ENCODE results near the gene THSD7A. TPM values are rescaled to one million over a fixed set of nuclear protein-coding genes. Genes with fewer than 3 reads are reported as not detected.

Gene THSD7A
- total and polyA plus RNA-seq, 10 of the 15 experiments (the other 5 are each of a cell fraction or from before 2014, with no cell fraction given): 0.03 to 0.09 (median 0.03) TPM; not detected in 7

DNA sequence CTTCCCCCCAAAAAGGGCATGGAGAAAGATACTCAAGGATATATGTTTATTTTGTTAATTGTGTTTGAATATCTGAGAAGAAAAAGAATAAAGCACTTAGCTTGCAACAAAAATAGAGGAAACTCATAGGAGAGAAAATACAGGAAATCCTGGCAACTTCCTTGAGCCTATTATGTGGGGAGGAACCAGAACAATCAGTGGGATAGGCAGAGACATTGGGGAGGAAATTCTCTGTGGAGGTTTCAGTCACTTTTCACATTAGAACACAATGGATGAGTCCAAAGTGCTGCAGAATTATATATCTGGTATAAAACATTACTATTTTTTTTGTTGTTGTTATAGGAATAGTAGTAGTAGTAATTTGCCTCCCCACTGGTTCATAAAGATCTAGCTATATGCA is 240.1 kb downstream of the THSD7A start (continued):
- TF ChIP-seq, protein P1, sequence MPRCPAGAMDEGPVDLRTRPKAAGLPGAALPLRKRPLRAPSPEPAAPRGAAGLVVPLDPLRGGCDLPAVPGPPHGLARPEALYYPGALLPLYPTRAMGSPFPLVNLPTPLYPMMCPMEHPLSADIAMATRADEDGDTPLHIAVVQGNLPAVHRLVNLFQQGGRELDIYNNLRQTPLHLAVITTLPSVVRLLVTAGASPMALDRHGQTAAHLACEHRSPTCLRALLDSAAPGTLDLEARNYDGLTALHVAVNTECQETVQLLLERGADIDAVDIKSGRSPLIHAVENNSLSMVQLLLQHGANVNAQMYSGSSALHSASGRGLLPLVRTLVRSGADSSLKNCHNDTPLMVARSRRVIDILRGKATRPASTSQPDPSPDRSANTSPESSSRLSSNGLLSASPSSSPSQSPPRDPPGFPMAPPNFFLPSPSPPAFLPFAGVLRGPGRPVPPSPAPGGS (IDR thresholded peaks at IDR 0.05; ENCODE audit: borderline replicate concordance, insufficient read depth, low read depth, low read length, poor library complexity, severe bottlenecking): no peak
- TF ChIP-seq RAD21 (IDR thresholded peaks at IDR 0.05; ENCODE audit: insufficient read depth, low read depth, low read length) (no peak), NFYB (IDR thresholded peaks at IDR 0.05; ENCODE audit: insufficient read depth, low read depth, low read length) (no peak), GATAD2B (conservative IDR thresholded peaks at IDR 0.05; ENCODE audit: low read depth) (no peak)

DNA sequence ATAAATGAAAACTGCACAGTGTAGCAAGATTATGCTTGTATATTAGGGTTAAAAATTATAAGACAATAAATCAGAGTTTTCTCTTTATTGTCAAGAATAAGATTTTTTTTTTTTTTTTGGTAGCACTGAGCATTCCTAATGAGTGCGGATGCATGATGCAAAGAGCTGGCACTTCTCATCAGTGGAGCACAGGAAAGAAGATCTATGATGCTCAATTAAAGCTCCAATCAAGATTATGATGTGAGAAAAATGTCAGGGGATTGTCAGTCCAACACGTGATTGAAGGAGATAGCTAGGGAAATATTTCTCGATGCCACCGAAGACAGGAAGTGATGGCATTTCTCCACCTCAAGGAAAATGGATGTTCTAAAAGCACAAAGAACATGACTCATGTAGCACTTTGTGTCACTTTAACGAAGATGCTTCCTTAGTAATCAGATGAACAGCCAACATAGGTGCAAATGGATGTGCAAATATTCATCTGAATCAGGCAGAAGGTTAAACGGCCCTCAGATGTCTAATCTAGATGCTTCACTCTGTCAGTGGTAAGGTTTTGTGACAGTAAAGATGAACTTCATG is 240.9 kb downstream of the THSD7A start:
- Histone ChIP-seq H3K27me3 (replicated peaks in 1 of 2; ENCODE audit: control insufficient read depth in 2 of 2, insufficient read depth in 2 of 2, low read length in 1 of 2) (no peaks in the 10 kb centered on the region), H3K36me3 (ENCODE audit: control insufficient read depth in 2 of 2, insufficient read depth in 2 of 2, low read length in 1 of 2) (no peaks in the 10 kb centered on the region), H2AFZ (ENCODE audit: control insufficient read depth, low read depth, low read length) (no peak overlapping the region), H3K79me2 (ENCODE audit: control insufficient read depth, insufficient read depth, low read length) (no peaks in the 10 kb centered on the region), H3K4me2 (ENCODE audit: control insufficient read depth, insufficient read depth) (no peak overlapping the region), H4K20me1 (ENCODE audit: control insufficient read depth, insufficient read depth) (no peaks in the 10 kb centered on the region), H3K4me1 (ENCODE audit: control insufficient read depth, insufficient read depth, low read length) (no peaks in the 10 kb centered on the region), H3K4me3 (no peak overlapping the region), H3K9ac (ENCODE audit: control insufficient read depth, insufficient read depth, low read length) (no peak overlapping the region), H3K27ac (ENCODE audit: control insufficient read depth, insufficient read depth) (no peak overlapping the region), H3K9me3 (replicated peaks; ENCODE audit: control insufficient read depth, insufficient read depth, low read length) (no peaks in the 10 kb centered on the region)
- DNase-seq (ENCODE audit: low read depth, low spot score) (no peak), ATAC-seq (no peak), FAIRE-seq (no peak)
- 54% methylated on average over 6 of the region's 6 CpGs for WGBS (ENCODE audit: insufficient coverage, insufficient replicate concordance, low lambda C conversion rate, missing lambda C conversion rate)
- in situ Hi-C loops (cut with MboI) (no loop called here), intact Hi-C loops (cut with micrococcal nuclease; ENCODE audit: unreplicated experiment) (no loop called here)
- ChIA-PET POLR2A (no interaction called here), RAD21 (ENCODE audit: unreplicated experiment) (no interaction called here), CTCF (interaction anchor here (0.9 kb wide), 1 partner anchor 248 kb away, joined by 3 read pairs; no protein-coding TSS in a partner anchor), SMC1A (ENCODE audit: uncharacterized antibody, unreplicated experiment) (no interaction called here)
- TF ChIP-seq MEF2B (IDR thresholded peaks at IDR 0.05; ENCODE audit: partially characterized antibody, poor library complexity, severe bottlenecking) (no peak), MEF2A (IDR thresholded peaks at IDR 0.05; ENCODE audit: insufficient read depth, low read depth, low read length) (no peak)
- BruUV-seq (replicated peaks): no TSS peak
